Inflammatory macrophage treated with lipopolysaccharide for 4 hours (primary cell): Measurements from ENCODE around the gene FBLN7.

Source experiments
- DNase-seq: peaks from one replicate; pipeline ENCODE4 v3.0.0-alpha.2; 2020

The FBLN7 gene

DNA sequence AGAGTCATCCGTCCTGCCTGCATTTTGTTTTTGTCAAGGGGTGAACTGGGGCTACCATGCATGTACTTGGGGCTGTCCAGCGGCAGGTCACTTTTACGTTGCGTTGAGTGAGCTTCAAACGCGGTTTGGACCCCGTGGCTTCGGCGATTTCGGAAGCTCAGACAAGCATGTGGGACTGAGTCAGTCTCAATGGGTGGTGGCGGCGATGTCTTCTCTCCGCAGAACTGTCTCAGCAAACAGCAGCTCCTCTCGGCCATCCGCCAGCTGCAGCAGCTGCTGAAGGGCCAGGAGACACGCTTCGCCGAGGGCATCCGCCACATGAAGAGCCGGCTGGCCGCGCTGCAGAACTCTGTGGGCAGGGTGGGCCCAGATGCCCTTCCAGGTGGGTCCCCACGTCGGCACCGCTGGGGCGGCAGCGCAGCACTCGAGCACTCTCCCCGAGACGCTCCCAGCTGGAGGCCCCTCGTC is 21.3 kb downstream of the FBLN7 start:
- DNase-seq = no peak

GRCh38 chr2:112160283-112161250 is 22.4 kb downstream of the FBLN7 start:
- DNase-seq = no peak

- DNase-seq = no peak
Measured at GRCh38 chr2:112161431-112162145, 23.4 kb downstream of the FBLN7 start.

- no peak for DNase-seq
Measured at GRCh38 chr2:112162341-112162740, 24.2 kb downstream of the FBLN7 start.

- no peak for DNase-seq
Measured at GRCh38 chr2:112162956-112163355, 24.8 kb downstream of the FBLN7 start.

- DNase-seq = no peak
Measured at GRCh38 chr2:112163541-112163981, 25.4 kb downstream of the FBLN7 start.

- DNase-seq = no peak
Measured at GRCh38 chr2:112164876-112165275, 26.7 kb downstream of the FBLN7 start.

DNA sequence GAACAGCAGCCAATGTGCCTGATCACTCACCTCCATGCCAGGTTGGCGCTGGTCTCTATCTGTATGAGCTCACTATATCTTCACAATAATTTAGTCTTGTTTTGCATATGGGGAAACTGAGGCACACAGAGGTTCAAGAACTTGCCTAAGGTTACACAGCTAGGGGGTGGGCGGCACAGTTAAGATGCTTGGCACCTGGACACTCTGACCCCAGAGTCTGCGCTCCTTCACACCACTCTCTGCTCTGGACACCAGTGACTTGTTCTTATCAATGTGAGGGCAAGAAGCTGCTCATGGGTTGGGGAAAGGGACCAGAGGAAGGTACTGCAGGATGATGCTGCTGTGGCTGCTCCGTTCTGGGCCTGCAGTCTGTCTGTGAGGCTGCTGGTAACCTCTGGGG is 27.1 kb downstream of the FBLN7 start:
- no peak for DNase-seq

- no peak for DNase-seq
Measured at GRCh38 chr2:112166806-112167499, 28.8 kb downstream of the FBLN7 start.

- no peak for DNase-seq
Measured at GRCh38 chr2:112168422-112169124, 30.4 kb downstream of the FBLN7 start.

GRCh38 chr2:112170495-112170894 is 32.3 kb downstream of the FBLN7 start:
- DNase-seq = no peak

GRCh38 chr2:112173646-112174319 is 35.6 kb downstream of the FBLN7 start:
- DNase-seq = no peak

DNA sequence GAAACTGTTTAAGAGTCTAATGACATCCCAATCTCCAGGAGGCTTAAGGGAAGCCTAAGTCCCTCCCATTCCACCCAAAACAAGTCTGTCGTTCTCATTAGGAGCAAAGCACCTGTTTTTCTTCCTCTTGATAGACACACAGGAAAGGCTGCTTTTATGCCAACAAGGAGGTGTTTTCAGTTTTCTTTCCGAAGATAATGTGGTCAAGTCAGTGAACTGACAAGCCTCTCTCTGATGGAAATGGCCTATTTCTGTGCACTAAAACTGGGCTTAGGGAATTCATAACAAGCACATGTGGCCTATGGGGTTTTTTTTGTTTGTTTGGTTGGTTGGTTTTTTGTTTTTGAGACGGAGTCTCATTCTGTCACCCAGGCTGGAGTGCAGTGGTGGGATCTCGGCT is 36.2 kb downstream of the FBLN7 start:
- no peak for DNase-seq

GRCh38 chr2:112175333-112175732 is 37.1 kb downstream of the FBLN7 start:
- no peak for DNase-seq

DNA sequence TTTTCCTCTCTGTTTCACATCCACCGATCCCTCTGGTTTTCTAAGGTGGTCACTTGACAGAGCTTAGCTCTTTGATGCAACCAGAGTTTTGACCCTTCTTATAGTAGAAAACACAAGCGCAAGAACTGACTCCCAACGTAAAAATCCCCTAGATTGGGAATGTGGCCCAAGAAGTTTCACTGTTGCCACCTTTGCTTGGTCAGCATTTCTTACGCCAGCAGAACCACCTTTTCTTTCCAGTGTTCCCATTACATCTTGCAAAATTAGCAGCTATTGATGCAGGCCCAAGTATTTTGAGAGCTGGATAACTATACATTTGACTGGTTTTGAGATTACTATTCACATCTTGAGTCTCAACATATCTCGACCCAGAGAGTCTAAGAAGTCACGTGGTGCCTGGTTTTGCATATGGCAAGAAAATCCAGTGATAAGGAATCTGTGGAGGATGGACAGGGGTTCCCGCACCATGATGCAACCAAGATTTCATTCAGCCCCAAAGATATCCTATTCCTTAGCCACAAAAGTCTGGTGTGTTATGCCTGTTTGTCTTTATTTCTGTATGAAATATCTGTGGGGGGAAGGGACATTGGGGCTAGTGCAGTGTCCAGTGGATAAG is 37.9 kb downstream of the FBLN7 start:
- DNase-seq = no peak

GRCh38 chr2:112181571-112182290 is 43.5 kb downstream of the FBLN7 start:
- DNase-seq = no peak

GRCh38 chr2:112182581-112183034 is 44.4 kb downstream of the FBLN7 start:
- DNase-seq = no peak

GRCh38 chr2:112183327-112184025 is 45.3 kb downstream of the FBLN7 start:
- DNase-seq = no peak

GRCh38 chr2:112184121-112184520 is 45.9 kb downstream of the FBLN7 start:
- DNase-seq = no peak

DNA sequence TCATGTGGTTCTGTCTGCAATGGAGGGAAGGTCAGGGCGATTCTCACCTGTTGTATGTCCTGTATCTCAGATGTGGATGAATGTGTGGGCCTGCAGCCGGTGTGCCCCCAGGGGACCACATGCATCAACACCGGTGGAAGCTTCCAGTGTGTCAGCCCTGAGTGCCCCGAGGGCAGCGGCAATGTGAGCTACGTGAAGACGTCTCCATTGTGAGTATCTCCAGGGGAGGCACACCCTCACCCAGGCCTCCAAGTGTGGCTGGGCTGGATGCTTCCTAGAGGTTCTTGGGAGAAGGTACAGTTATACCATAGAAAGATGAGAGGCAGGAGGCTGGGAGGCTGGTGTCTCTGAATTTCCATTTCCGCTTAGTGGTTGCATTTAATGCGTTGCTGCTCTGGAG is 46.9 kb downstream of the FBLN7 start:
- DNase-seq = no peak
